IPS DF 4.7 (cell line): ENCODE results near the gene CATSPER3.

Experiments
- DNase-seq: peaks from one replicate; pipeline ENCODE4 v3.0.0-alpha.2; 2013; ENCODE audit warnings: low spot score; ENCODE audit errors: extremely low read depth

CATSPER3 gene

DNA sequence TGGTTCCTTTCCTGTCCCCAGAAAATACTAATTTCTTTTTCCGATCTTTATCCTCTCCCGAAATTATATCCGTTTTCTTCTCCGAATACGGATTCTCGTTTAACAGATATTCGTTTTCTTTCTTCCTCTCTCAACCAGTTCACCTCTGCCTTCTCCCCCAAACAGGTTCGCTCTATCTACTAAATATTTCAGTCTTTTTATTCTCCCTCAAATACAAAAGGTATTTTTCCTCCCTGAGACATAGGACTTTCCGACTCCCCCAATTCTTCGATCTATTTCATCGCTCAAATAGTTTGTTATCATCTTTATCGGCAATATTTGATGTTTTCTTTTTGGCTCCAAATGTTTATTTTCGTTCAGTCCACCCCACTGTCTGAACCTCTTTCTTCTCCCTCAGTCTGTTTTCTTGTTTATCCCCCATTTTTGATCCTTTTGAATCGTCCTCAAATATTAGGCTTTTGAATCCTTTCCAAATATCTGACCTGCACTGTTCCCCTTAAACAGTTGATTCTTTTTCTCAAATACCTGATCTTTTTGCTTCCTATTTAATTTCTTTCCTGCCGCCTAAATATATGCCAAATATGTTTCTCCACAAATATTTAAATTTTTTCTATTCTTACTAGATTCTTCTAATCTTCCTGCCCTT is 61.9 kb downstream of the CATSPER3 start:
- DNase-seq, result no peak

DNA sequence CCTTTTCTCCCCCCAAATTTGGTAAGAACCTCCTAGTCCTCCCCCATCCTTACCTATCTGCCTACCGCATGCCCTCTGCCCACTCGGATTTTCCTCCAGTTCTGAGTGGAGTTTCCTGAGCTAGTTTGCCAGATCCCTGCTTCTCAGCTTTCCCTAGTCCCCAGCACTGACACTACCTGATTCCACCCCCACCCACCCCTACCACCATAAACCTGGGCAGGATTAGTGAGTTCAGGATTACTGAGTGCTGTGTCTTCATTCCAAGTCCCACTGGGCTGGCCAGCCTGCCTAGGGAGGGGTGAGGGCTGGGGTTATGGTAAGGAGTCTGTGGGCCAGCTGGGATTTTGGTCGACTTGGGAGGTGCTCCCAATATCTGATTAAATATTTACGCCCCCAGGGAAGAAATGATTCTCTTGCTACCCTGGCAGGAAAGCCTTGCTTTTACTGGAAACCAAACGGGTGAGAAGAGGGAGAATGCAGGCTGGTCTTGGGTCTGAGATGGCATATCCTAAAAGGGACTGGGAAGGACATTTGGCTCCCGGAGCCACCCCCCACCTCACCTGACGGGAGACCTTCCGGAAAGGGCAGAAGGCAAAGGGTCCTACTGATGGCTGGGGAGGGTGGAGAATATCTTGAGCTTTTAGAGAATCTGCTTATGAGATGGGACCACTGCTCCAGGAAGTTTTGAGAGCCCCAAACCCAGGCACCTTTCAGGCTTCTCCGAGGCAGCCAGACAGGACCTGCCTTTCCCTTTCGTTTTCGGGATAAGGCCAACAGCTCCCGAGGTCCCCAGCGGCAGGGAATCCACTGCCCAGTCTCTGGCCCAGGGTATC is 62.6 kb downstream of the CATSPER3 start:
- DNase-seq, result no peak

DNA sequence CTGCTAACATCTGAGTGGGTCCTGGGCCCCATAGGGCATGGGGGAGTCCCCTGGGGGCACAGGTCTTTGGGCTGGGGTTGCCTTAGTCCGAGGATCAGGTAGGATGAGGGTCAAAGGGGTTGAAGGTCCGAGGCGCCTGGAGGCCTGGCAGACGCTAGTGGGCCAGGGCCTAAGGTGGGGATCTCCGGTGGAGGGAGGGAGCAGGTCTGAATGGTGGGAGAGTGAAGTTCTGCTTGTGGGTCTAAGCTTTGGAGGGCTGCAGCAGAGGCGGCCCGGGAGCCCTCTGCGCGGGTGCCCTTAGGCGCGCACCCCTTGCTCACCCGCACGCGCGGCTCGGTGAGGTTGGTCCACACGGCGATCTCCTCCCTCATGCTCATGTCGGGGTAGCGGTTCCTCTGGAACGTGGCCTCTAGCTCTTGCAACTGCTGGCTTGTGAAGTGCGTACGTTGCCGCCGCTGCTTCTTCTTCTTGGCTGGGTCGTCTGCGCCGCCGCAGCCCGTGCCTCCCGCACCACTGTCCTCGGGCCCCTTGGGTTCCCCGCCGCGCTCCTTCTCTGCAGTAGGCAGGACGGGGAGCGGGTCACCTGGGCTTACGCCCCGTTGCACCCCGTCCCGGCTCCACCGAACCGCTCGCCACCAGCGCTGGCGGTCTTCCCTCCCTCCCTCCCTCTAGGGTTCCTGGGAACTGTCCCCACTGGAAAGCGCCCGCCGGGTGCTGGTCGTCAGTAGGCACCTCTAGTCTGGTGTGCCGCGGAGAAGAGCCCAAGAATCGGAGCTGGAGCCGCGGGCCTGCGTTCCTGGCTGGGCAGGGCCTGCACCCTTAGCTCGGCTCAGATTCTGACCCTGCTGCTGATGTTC is 63.5 kb downstream of the CATSPER3 start:
- DNase-seq, result no peak

DNA sequence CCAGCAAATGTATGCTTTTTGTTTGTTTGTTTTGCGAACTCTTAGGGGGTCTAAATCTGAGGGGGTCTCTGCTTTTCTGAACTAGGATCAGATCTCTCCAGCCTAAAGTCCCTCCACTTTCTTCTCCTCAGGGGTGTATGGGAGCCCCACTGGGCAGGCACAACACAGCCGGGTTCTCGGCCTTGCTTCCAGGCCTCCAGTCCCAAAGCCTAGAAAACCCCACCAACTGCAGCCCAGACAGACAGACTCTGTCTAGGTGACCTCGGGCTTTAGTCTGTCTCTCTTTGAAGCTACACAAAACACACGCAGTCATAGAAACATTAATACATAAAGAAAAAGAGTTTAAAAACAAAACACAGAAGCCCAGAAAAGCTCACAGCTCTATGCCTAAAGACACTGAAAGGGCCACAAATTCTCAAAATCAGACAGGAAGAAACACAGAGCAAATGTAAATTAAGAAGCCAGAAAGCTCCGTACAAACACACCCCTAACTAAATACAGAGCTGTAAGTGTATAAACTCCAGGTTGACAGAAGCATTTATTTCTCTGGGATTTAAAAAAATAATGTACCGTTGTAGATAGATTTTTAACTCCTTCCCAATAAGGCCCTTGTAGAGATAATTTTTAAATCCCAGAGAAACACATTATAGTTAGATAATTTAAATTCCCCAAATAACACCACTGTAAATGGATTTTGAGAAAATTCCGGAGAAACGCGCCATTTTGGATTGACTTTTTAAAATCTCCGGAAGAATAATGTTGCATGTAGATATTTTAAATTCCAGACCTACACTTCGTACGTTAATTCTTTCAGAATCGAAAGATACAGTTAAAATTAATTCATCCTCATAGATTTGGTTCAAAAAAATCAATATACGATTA is 64.3 kb downstream of the CATSPER3 start:
- DNase-seq, result no peak

DNA sequence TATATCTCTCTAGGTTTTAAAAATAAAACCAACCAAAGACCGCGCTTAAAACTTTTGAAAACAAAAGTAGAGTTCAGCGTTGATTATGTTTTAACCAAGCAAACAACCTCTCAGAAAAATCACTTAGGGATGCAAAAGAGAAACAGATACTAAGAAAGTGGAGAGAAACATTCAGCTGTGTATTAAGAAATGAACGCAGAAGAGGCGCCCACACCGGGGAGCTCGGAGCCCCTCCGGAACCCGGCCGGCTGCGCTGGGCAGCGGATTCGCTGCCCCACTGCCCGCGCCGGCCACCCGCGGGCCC is 64.9 kb downstream of the CATSPER3 start:
- no peak for DNase-seq

DNA sequence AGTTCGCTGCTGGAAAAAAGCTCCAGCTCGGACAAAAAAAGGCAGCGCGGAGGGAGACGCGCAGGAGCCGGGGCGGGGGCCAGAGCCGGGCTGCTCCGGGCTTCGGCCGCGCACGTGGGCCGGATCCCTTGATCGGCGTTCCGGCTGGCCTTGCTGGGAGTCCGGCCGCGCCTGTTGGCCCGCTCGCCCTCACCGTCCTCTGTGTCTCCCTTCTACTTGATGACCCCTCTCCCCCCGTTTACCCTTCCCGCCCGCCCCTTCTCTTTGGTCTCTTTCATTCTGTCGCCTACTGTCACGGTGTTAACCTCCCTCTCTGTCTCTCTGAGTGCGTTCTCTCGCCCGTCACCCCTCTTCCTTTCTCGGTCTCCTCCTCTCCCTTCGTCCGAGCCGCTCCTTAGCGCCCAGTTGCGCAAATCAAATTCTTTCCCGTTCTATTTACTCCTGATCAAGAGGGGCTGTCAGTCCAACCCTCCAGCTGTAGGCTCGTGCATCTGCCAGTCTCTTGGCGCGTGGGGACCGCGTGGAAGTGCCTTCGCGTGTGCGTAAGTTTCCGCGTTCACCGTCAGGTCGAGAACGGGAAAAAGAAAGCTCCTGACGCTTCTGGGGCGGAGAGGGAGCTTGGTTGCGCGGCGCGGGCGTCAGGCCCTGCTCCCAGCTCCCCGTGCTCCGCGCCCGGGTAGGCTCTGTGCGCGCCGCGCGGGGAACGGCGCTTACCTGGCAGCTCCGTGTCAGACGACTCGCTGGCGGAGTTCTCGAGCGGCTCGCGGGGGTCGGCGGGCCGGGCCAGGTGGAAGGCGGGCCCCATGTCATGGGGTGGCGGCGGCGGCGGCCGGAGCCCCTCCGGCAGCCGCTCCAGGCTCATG is 65.5 kb downstream of the CATSPER3 start:
- DNase-seq, result no peak

GRCh38 chr5:135033901-135034235 is 66.2 kb downstream of the CATSPER3 start, which contains the start of gene PITX1:
TSS of gene PITX1 (minus strand) at chr5:135034228. CDS start at chr5:135033881, 347 bp downstream.
- DNase-seq, result no peak

- DNase-seq, result no peak
Observed at GRCh38 chr5:135034236-135034962, 66.7 kb downstream of the CATSPER3 start.

- no peak for DNase-seq
Observed at GRCh38 chr5:135034963-135035677, 67.4 kb downstream of the CATSPER3 start.

GRCh38 chr5:135035678-135036030 is 67.9 kb downstream of the CATSPER3 start:
- DNase-seq, result no peak

DNA sequence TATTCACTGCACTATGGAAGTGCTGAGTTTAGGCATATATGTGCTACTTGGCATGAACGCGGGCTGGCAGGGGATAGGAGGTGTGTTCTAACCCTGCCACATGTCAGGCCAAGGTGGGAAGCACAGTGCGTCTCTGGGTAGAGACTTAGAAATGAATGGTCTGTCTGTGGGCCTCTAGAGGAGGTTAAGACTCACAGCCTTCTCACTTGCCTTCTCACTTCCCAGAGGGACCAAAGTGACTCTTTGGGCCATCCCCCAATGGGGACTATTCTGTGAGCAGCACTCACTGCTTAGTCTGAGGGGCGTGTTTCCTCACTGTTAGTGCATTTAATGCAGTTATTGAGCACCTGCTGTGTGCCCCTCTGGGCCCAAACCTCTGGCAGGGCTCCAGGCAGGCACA is 68.7 kb downstream of the CATSPER3 start:
- no peak for DNase-seq

DNA sequence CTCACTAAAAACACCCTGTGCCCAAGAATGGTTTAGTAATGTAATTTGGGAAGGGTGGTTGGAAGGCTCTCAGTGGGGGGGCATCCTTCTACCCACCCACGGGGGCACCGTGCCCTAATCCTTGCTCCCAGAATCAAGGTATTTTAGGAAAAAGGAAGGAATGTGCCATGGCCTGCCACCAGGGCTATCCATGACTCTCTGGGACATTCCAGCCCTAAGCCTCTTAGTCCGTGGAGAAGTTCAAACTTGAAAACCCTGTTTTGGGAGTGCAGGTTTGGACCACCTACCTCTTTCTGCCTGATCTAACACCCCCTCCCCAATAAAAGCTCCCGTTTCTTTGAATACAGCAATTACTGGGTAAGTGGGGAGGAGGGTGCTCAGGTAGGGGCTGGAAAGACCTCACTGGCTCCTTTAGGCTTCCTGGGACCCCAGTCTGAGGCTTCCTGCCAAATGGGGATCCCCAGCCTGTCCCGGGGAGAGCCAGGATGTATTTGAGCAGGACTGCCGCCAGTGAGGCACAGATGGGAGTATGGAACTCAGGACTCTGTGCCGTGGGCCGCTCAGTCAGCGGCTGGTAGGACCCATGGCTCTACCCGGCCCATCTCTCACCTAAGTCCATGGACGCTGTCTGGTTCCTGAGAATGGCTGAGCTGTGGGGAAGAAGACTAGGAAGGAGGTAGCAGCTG is 70.0 kb downstream of the CATSPER3 start:
- DNase-seq, result no peak

DNA sequence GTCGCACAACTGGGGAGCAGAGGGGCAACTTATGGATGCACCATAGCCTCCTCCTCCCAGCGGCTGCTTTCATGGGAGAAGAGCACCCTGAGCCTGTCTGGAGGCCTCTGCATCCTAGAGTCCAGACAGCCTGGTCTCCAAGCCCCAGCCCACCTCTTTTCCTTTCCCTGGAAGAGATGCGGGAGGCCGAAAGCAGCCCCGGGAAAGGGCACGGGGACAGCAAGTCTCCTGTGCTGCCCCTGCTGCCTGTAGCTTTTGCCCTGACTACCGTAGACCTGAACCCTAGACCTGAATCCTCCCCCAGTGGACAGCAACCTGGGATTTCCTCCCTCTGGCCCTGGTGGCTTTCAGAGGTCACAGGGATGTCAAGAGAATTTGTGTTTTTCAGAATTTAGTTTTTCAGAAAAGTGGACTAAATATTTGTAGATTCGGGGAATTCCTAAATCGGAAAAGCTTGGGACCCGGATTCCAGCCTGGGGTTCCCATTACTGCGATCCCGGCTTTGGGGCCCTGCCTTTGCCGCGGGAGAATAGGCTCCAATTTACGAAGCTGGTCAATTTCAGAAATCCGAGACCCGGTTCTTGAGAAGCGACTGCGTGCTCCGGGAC is 70.6 kb downstream of the CATSPER3 start:
- no peak for DNase-seq

DNA sequence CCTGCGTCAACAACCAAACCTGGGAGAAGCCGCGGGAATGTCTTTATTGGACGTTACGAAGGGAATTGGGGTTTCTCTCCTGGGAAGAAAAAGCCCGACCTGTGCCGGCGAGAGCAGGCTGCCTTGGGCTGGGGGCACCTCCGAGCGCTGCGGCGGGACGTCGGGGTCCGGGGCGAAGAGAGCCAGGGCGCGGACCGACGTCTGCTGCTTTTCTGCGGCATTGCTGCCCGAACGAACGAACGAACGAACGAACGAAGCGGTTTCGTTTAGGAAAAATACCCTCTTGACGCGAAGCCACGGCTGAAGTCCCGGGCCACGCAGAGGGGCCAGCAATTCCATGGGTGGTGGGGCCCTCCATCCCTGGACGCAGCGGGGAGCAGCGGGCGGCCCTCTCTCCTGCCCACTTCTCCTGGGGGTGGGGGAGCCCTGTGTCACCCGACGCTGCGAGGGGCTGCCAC is 71.1 kb downstream of the CATSPER3 start:
- DNase-seq, result no peak

DNA sequence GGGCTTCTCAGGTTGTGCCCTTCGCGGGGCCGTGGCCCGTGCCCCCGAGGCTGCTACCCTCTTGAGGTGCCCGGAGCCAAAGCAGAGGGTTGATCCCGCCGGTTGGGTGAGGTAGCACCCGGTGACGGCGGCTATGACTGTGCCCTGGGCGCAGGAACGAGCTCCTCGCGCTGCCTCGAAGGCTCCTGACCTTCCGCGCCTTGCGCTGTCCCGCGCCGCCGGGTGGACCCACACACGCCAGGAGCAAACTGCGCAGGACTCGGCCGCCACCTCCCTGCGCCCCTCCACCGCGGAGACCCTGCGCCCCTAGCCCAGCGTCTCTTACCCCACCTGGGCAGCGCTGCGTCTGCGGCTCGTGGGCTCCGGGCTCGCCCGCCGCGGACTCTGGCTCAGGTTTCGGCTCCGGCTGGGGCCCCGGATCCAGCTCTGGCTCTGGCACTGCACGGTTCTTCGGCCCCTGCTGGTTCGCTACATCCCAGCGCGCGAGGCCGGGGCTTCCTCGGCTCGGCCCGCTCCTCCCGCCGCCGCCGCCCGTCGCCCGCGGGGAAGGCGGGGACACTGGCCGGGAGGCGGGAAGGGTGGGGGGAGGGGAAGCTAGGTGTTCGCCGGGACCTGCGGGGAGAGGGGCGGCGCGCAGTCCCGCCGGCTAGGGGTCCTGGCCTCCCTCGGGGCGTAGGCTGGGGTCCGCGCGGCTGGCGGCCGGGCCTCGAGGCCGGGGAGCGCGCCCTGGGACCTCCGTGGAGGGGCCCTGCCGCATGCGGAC is 71.7 kb downstream of the CATSPER3 start:
- DNase-seq, result no peak

GRCh38 chr5:135040034-135040332 is 72.3 kb downstream of the CATSPER3 start:
- no peak for DNase-seq
